ENCODE data around the gene BBS12. TPM values are rescaled to one million over a fixed set of nuclear protein-coding genes. Genes with fewer than 3 reads are reported as not detected.
A peak's percentile ranks its signal among the peaks of the same experiment; 100 is the strongest.

BBS12 gene
- total RNA-seq, 1 donor from 2014 or later: 4.7 TPM

GRCh38 chr4:122705009-122705408 is 27.5 kb upstream of the BBS12 start:
- peak overlapping the region; percentile 47 for H3K4me3 Mint-ChIP-seq
- H3K27me3 Mint-ChIP-seq: no peaks in the 10 kb centered on the region
- peak overlapping the region; percentile 92 for H3K27ac Mint-ChIP-seq
- H3K36me3 Mint-ChIP-seq (ENCODE audit: low read depth): peaks cover 37% of the 10 kb centered on the region
- no peak for DNase-seq
- peaks cover 73% of the 10 kb centered on the region for H3K4me1 Mint-ChIP-seq
- peaks cover 15% of the 10 kb centered on the region for H3K9me3 Mint-ChIP-seq
- intact Hi-C loops (cut with micrococcal nuclease): loop anchor here (1.0 kb wide), 2 partner anchors 18 to 39 kb away; no protein-coding TSS in a partner anchor

- H3K4me3 Mint-ChIP-seq: peak overlapping the region; percentile 86
- H3K9me3 Mint-ChIP-seq: peaks cover 15% of the 10 kb centered on the region
- peaks cover 37% of the 10 kb centered on the region for H3K36me3 Mint-ChIP-seq (ENCODE audit: low read depth)
- peak overlapping the region; percentile 92 for H3K27ac Mint-ChIP-seq
- no peaks in the 10 kb centered on the region for H3K27me3 Mint-ChIP-seq
- H3K4me1 Mint-ChIP-seq: peaks cover 75% of the 10 kb centered on the region
- no peak for DNase-seq
- intact Hi-C loops (cut with micrococcal nuclease): loop anchor here (1.0 kb wide), 2 partner anchors 18 to 39 kb away; no protein-coding TSS in a partner anchor
Measured at GRCh38 chr4:122705547-122706117, 26.9 kb upstream of the BBS12 start.

DNA sequence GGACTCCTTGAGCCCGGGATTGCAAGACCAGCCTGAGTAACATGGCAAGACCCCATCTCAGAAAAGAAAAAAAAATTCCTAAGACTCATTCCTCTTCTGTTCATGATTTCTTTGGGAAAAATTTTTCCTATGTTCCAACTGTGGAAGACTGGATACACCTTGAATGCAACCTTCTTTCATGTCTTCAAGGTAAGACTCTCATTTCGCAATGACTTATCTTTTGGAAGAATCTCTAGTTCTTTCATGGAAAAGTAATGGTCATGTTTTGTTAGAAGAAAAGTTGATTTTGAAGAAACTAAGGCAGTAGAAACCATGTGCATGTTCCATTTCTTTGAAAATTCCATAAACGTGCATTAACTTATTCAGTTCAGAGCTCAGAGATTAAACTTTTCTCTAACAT is 26.0 kb upstream of the BBS12 start:
- Mint-ChIP-seq H3K9me3 (peaks cover 15% of the 10 kb centered on the region), H3K27ac (peak overlapping the region; percentile 92), H3K4me1 (peaks cover 75% of the 10 kb centered on the region), H3K36me3 (ENCODE audit: low read depth) (peaks cover 38% of the 10 kb centered on the region), H3K4me3 (peak overlapping the region; percentile 86), H3K27me3 (no peaks in the 10 kb centered on the region)
- no peak for DNase-seq
- intact Hi-C loops (cut with micrococcal nuclease): no loop called here

DNA sequence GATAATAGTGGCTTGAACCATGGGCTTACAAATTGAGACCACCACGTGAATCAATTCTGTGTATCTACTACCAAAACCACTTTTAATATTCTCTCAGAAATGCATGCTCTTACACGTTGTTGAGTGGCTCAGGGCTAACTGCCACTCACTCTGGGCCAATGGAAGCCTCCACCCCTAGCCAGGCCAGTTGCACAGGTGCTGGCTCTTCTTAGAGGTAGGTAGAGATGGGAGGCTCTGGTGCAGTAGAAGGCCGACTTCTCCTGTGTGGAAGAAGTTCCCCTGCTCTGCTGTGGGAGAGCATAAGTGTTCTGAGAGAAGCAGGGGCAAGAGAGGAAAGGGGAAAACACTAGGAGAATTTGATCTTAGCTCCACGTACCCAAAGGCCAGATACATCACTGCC is 25.0 kb upstream of the BBS12 start:
- DNase-seq: no peak
- peak overlapping the region; percentile 96 for H3K27ac Mint-ChIP-seq
- peaks cover 38% of the 10 kb centered on the region for H3K36me3 Mint-ChIP-seq (ENCODE audit: low read depth)
- H3K4me3 Mint-ChIP-seq: peak overlapping the region; percentile 86
- H3K9me3 Mint-ChIP-seq: peaks cover 15% of the 10 kb centered on the region
- no peaks in the 10 kb centered on the region for H3K27me3 Mint-ChIP-seq
- H3K4me1 Mint-ChIP-seq: peaks cover 72% of the 10 kb centered on the region
- intact Hi-C loops (cut with micrococcal nuclease): no loop called here

GRCh38 chr4:122709236-122709635 is 23.3 kb upstream of the BBS12 start:
- Mint-ChIP-seq H3K9me3 (peaks cover 15% of the 10 kb centered on the region), H3K36me3 (ENCODE audit: low read depth) (peaks cover 38% of the 10 kb centered on the region), H3K4me1 (peaks cover 67% of the 10 kb centered on the region), H3K27me3 (no peaks in the 10 kb centered on the region), H3K27ac (peak overlapping the region; percentile 76), H3K4me3 (peak overlapping the region; percentile 64)
- intact Hi-C loops (cut with micrococcal nuclease): no loop called here
- no peak for DNase-seq

DNA sequence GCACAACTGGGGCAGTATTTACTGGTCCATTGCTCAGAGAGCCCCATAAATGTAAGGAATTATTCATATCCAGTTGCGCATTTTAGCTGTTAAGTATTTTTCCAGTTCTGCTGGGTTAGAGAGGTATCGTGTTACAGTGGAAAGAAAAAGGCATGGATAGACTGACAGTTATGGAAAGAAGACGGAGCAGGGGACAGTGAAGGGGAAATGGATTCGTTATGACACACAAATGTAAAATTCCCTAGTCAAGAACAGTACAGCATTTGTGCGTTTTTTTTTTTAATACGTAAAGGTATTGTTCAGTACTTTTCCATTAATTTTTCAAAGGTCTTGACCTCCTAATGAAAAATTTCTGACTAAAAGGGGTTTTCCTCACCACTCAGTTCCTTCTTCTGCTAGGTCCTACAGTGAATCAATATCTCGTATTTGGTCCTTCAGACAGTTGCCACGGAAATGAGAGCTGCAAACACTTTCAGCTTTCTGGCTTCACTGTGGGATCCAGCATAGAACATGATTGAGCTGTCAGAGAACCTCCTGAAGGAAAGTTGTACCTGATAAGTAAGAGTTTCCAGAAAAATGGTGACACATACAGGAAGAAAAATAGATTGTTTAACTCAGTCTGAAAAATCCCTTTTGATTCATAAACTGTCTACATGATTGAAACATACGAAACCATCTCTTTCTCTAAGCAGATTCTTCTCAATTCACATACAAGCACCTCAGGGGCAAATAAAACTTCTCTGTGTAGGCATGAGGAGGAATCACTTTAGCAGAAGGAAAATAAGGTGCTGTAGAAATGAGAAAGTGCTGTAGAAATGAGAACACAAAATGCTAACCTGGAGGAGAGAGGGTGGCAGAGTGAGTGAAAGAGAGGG is 21.8 kb upstream of the BBS12 start:
- peak; percentile 80 for DNase-seq
- H3K9me3 Mint-ChIP-seq: peaks cover 7% of the 10 kb centered on the region
- peak overlapping the region; percentile 84 for H3K4me3 Mint-ChIP-seq
- H3K27me3 Mint-ChIP-seq: no peaks in the 10 kb centered on the region
- H3K4me1 Mint-ChIP-seq: peaks cover 64% of the 10 kb centered on the region
- H3K27ac Mint-ChIP-seq: peak overlapping the region; percentile 98
- peaks cover 30% of the 10 kb centered on the region for H3K36me3 Mint-ChIP-seq (ENCODE audit: low read depth)
- intact Hi-C loops (cut with micrococcal nuclease): loop anchor here (1.0 to 10.0 kb wide), 11 partner anchors 9 to 396 kb away; partner anchors contain the start of genes IL2, IL21 and NUDT6

- intact Hi-C loops (cut with micrococcal nuclease): loop anchor here (1.0 to 10.0 kb wide), 6 partner anchors 21 to 397 kb away; partner anchors contain the start of genes IL2 and NUDT6
- H3K36me3 Mint-ChIP-seq (ENCODE audit: low read depth): peaks cover 21% of the 10 kb centered on the region
- H3K4me3 Mint-ChIP-seq: peak overlapping the region; percentile 84
- peak overlapping the region; percentile 98 for H3K27ac Mint-ChIP-seq
- H3K9me3 Mint-ChIP-seq: peaks cover 7% of the 10 kb centered on the region
- H3K4me1 Mint-ChIP-seq: peaks cover 61% of the 10 kb centered on the region
- no peaks in the 10 kb centered on the region for H3K27me3 Mint-ChIP-seq
- no peak for DNase-seq
Measured at GRCh38 chr4:122711919-122712318, 20.6 kb upstream of the BBS12 start.

DNA sequence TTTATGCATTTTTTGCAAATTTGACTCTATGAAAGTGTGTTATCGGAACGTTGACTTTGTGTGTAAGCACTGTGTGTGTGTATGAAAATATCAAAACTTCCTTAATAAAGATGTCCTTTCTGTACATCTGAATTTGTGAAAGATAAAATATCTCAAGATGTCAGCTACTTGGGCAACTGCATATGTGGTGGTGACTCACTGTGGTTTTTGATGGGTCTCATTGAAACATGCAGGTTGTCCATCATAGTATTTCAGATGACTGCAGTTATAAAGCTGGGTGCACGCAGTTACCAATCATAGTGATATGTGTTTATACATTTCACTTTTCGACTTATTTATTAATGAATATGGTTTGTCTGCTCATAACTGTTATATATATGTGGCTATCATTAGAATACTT is 19.7 kb upstream of the BBS12 start:
- H3K27ac Mint-ChIP-seq: peak overlapping the region; percentile 98
- no peaks in the 10 kb centered on the region for H3K27me3 Mint-ChIP-seq
- peaks cover 56% of the 10 kb centered on the region for H3K4me1 Mint-ChIP-seq
- H3K4me3 Mint-ChIP-seq: peak overlapping the region; percentile 43
- H3K36me3 Mint-ChIP-seq (ENCODE audit: low read depth): peaks cover 16% of the 10 kb centered on the region
- intact Hi-C loops (cut with micrococcal nuclease): loop anchor here (10.0 kb wide), 1 partner anchor 398 kb away; no protein-coding TSS in a partner anchor
- H3K9me3 Mint-ChIP-seq: peaks cover 7% of the 10 kb centered on the region
- DNase-seq: no peak

DNA sequence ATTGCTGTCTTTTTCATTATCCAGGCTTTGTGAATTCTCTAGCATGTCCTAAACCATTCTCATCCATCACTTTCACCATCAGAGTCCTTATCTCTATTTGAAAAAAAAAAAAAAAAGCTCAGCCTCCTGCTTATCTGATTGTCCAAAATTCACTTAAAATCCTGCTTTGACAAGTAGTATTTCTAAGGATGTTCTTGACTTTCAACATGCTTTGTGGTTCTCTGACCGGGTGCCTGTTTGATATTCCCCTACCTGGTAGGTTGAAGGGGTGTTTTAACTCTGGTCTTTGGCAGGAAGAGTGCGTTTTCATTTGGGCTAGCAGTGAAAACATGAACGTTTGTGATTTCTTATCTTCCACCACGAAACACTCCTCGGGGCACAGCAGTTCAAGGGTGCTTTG is 17.3 kb upstream of the BBS12 start:
- Mint-ChIP-seq H3K36me3 (ENCODE audit: low read depth) (peaks cover 10% of the 10 kb centered on the region), H3K27ac (peak overlapping the region; percentile 91), H3K4me1 (peaks cover 43% of the 10 kb centered on the region), H3K9me3 (peaks cover 7% of the 10 kb centered on the region), H3K4me3 (peak overlapping the region; percentile 63), H3K27me3 (no peaks in the 10 kb centered on the region)
- DNase-seq: peak; percentile 73
- intact Hi-C loops (cut with micrococcal nuclease): loop anchor here (10.0 kb wide), 1 partner anchor 400 kb away; no protein-coding TSS in a partner anchor

DNA sequence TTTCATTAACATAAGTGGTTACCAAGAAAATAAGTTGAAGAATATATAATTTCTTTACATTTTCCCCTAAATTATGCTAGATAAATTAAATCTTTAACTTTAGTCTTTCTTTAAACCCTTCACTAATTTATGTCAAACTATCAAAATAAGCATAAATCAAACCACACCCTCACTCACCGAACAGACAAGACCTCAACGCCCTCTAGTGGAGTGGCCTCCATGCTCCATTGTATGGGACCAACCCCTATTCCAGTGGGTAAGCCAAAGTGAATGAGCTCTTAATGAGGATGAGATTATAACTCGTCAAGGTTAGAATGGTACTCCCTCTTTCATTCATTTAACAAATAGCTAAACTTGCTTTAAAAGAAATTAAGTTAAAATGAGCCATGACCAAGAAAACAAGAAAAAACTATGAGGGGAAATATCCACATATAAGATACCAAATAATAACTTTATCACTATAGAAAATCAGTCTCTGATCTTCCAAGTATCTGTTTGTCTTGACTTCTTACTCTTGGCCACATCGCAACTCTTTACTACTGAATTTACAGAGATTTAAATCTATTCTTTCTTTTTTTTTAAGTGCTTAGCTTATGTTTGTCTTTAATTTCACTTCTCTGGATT is 15.6 kb upstream of the BBS12 start:
- H3K27ac Mint-ChIP-seq: peak overlapping the region; percentile 36
- H3K27me3 Mint-ChIP-seq: no peaks in the 10 kb centered on the region
- H3K36me3 Mint-ChIP-seq (ENCODE audit: low read depth): peaks cover 4% of the 10 kb centered on the region
- no peak overlapping the region for H3K4me3 Mint-ChIP-seq
- DNase-seq: peak; percentile 92
- H3K4me1 Mint-ChIP-seq: peaks cover 28% of the 10 kb centered on the region
- H3K9me3 Mint-ChIP-seq: peaks cover 3% of the 10 kb centered on the region
- intact Hi-C loops (cut with micrococcal nuclease): loop anchor here (1.0 to 10.0 kb wide), 5 partner anchors 16 to 816 kb away; partner anchors contain the start of gene BBS12

DNA sequence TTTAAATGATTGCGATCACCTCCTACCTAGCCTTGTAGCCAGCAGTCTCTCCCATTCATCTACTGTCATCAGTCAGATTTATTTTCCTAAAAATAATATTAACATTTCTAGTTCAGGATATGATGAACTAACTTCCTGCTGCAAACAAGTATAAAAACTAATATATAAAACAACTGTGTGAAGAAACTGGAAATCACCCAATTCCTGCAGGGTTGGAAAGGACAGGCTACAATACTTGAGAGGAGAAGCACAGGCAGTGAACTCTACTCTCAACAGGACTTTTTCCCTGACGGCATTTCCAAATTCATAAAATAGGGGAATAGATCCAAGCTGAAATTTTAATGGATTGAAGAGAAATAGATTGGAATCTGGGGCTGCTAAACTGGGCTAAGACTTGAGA is 14.2 kb upstream of the BBS12 start:
- H3K4me1 Mint-ChIP-seq: peaks cover 22% of the 10 kb centered on the region
- H3K4me3 Mint-ChIP-seq: no peak overlapping the region
- H3K9me3 Mint-ChIP-seq: peaks cover 3% of the 10 kb centered on the region
- DNase-seq: no peak
- intact Hi-C loops (cut with micrococcal nuclease): loop anchor here (10.0 kb wide), 1 partner anchor 403 kb away; no protein-coding TSS in a partner anchor
- H3K27me3 Mint-ChIP-seq: no peaks in the 10 kb centered on the region
- H3K36me3 Mint-ChIP-seq (ENCODE audit: low read depth): peaks cover 2% of the 10 kb centered on the region
- H3K27ac Mint-ChIP-seq: no peak overlapping the region

- intact Hi-C loops (cut with micrococcal nuclease): no loop called here
- Mint-ChIP-seq H3K4me3 (no peak overlapping the region), H3K4me1 (peaks cover 2% of the 10 kb centered on the region), H3K27me3 (peaks cover 5% of the 10 kb centered on the region), H3K9me3 (peaks cover 4% of the 10 kb centered on the region), H3K27ac (no peak overlapping the region), H3K36me3 (ENCODE audit: low read depth) (peaks cover 2% of the 10 kb centered on the region)
- no peak for DNase-seq
Measured at GRCh38 chr4:122722256-122722655, 10.2 kb upstream of the BBS12 start.

GRCh38 chr4:122728856-122729255 is 3.6 kb upstream of the BBS12 start:
- Mint-ChIP-seq H3K27ac (no peak overlapping the region), H3K4me3 (no peak overlapping the region), H3K4me1 (peaks cover 19% of the 10 kb centered on the region), H3K27me3 (peaks cover 3% of the 10 kb centered on the region), H3K36me3 (ENCODE audit: low read depth) (peaks cover 2% of the 10 kb centered on the region), H3K9me3 (peaks cover 4% of the 10 kb centered on the region)
- intact Hi-C loops (cut with micrococcal nuclease): no loop called here
- DNase-seq: no peak
